Nephron (organoid): ENCODE measurements around the gene C9orf72.

Experiments
- H3K27ac Mint-ChIP-seq, 3 experiments: 2 replicates each; pipeline ENCODE4 v1.8.0; 2020; ENCODE audit warnings: mixed read lengths in 3 of 3, mild to moderate bottlenecking in 2 of 3, moderate library complexity in 1 of 3
- H3K27me3 Mint-ChIP-seq: 2 replicates; pipeline ENCODE4 v1.8.0; 2021; ENCODE audit warnings: low read depth, mild to moderate bottlenecking, moderate library complexity, mixed read lengths
- H3K36me3 Mint-ChIP-seq: 2 replicates; pipeline ENCODE4 v1.8.0; 2020; ENCODE audit warnings: low read depth, mixed read lengths
- H3K4me1 Mint-ChIP-seq: 2 replicates; pipeline ENCODE4 v1.8.0; 2020; ENCODE audit warnings: mixed read lengths
- H3K4me3 Mint-ChIP-seq, 3 experiments: 2 replicates each; pipeline ENCODE4 v1.8.0; 2020; ENCODE audit warnings: mild to moderate bottlenecking in 3 of 3, mixed read lengths in 3 of 3, moderate library complexity in 2 of 3
- H3K9me3 Mint-ChIP-seq: 2 replicates; pipeline ENCODE4 v1.8.0; 2020; ENCODE audit warnings: mixed read lengths
- CTCF ChIP-seq, 3 experiments: fragments of 200-600 bp; sonication (generic); IDR thresholded peaks; one replicate each; pipeline ENCODE4 v1.5.0; 2021; ENCODE audit warnings: antibody characterized with exemption in 3 of 3; ENCODE audit not compliant: unreplicated experiment in 3 of 3

Gene C9orf72

DNA sequence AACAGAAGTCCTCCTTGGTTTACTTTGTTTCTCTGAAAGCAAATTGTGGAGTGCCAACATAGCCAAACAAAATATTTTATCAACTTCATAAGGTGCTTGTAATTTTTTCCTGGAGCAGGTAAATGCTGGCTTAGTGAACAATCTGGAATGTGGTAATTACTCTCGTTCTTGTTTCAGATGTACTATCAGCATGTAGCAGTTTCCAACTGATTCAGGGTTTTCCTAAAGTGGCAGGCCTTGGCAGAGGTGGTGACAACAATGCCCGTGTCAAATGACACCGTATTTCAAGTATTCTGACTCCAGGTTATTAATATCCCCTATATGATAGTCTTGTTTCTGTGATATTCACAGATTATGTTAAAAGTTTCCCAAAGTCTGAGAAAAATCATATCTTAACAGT, 1.2 kb downstream of the C9orf72 start:
- no peak for TF ChIP-seq CTCF (IDR thresholded peaks at IDR 0.05; ENCODE audit: unreplicated experiment in 3 of 3)
- Mint-ChIP-seq H3K27ac (peak overlapping the region; percentile 96 to 100 (median 98)), H3K36me3 (no peaks in the 10 kb centered on the region), H3K9me3 (peaks cover 2% of the 10 kb centered on the region), H3K27me3 (no peaks in the 10 kb centered on the region), H3K4me1 (peaks cover 28% of the 10 kb centered on the region), H3K4me3 (peak overlapping the region; percentile 93 to 99 (median 98))

GRCh38 chr9:27571011-27571410, 2.3 kb downstream of the C9orf72 start:
- Mint-ChIP-seq H3K9me3 (no peaks in the 10 kb centered on the region), H3K4me1 (peaks cover 28% of the 10 kb centered on the region), H3K27me3 (no peaks in the 10 kb centered on the region), H3K36me3 (peaks cover 4% of the 10 kb centered on the region), H3K4me3 (peak overlapping the region; percentile 10 to 65 (median 19)), H3K27ac (peak overlapping the region in 1 of 3 experiments; percentile 29)
- no peak for TF ChIP-seq CTCF (IDR thresholded peaks at IDR 0.05; ENCODE audit: unreplicated experiment in 3 of 3)

DNA sequence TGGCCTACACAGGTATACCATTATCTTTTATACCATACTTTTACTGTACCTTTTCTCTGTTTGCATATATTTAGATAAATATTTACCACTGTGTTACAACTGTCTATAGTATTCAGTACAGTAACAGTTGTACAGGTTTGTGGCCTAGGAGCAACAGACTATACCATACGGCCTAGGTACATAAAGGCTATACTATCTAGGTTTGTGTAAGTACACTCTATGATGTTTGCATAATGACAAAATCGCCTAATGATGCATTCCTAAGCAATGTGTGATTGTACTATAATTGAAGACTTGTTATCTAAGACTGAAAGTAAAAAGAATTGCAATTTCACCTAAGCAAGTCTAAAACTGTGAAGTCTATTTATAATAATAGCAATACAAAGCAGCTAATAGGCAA, 3.9 kb downstream of the C9orf72 start:
- Mint-ChIP-seq H3K27ac (no peak overlapping the region), H3K27me3 (no peaks in the 10 kb centered on the region), H3K36me3 (peaks cover 11% of the 10 kb centered on the region), H3K4me1 (peaks cover 24% of the 10 kb centered on the region), H3K9me3 (no peaks in the 10 kb centered on the region), H3K4me3 (no peak overlapping the region)
- no peak for TF ChIP-seq CTCF (IDR thresholded peaks at IDR 0.05; ENCODE audit: unreplicated experiment in 3 of 3)

GRCh38 chr9:27566118-27566517, 7.2 kb downstream of the C9orf72 start:
- no peak for TF ChIP-seq CTCF (IDR thresholded peaks at IDR 0.05; ENCODE audit: unreplicated experiment in 3 of 3)
- Mint-ChIP-seq H3K36me3 (peaks cover 22% of the 10 kb centered on the region), H3K27me3 (no peaks in the 10 kb centered on the region)

GRCh38 chr9:27565696-27566095, 7.6 kb downstream of the C9orf72 start:
- Mint-ChIP-seq H3K4me1 (peaks cover 2% of the 10 kb centered on the region), H3K36me3 (peaks cover 25% of the 10 kb centered on the region), H3K9me3 (no peaks in the 10 kb centered on the region), H3K27me3 (no peaks in the 10 kb centered on the region), H3K27ac (no peak overlapping the region), H3K4me3 (no peak overlapping the region)
- TF ChIP-seq CTCF (IDR thresholded peaks at IDR 0.05; ENCODE audit: unreplicated experiment in 3 of 3) = no peak

More at GRCh38 chr9:27566118-27566517, 7.2 kb downstream of the C9orf72 start:
- Mint-ChIP-seq H3K4me1 (peaks cover 6% of the 10 kb centered on the region), H3K27ac (no peak overlapping the region), H3K9me3 (no peaks in the 10 kb centered on the region), H3K4me3 (no peak overlapping the region)

- Mint-ChIP-seq H3K36me3 (peaks cover 25% of the 10 kb centered on the region), H3K4me1 (no peaks in the 10 kb centered on the region), H3K27me3 (no peaks in the 10 kb centered on the region)
Measured at GRCh38 chr9:27564670-27565069, 8.6 kb downstream of the C9orf72 start.

More at GRCh38 chr9:27564670-27565069, 8.6 kb downstream of the C9orf72 start:
- no peaks in the 10 kb centered on the region for H3K9me3 Mint-ChIP-seq
- no peak overlapping the region for H3K27ac Mint-ChIP-seq
- H3K4me3 Mint-ChIP-seq = no peak overlapping the region
- no peak for TF ChIP-seq CTCF (IDR thresholded peaks at IDR 0.05; ENCODE audit: unreplicated experiment in 3 of 3)
